22Rv1 (cell line): ENCODE results near the gene TMC1.

Experiments used
- ZFX ChIP-seq: fragments of 450-650 bp; IDR thresholded peaks from 2 replicates; pipeline ENCODE4 v1.6.1; 2017; ENCODE audit warnings: antibody characterized with exemption, borderline replicate concordance
- TF ChIP-seq, protein P1 (sequence below): fragments of 450-650 bp; IDR thresholded peaks from 2 replicates; pipeline ENCODE4 v1.5.1; 2017; ENCODE audit warnings: mild to moderate bottlenecking

DNA sequence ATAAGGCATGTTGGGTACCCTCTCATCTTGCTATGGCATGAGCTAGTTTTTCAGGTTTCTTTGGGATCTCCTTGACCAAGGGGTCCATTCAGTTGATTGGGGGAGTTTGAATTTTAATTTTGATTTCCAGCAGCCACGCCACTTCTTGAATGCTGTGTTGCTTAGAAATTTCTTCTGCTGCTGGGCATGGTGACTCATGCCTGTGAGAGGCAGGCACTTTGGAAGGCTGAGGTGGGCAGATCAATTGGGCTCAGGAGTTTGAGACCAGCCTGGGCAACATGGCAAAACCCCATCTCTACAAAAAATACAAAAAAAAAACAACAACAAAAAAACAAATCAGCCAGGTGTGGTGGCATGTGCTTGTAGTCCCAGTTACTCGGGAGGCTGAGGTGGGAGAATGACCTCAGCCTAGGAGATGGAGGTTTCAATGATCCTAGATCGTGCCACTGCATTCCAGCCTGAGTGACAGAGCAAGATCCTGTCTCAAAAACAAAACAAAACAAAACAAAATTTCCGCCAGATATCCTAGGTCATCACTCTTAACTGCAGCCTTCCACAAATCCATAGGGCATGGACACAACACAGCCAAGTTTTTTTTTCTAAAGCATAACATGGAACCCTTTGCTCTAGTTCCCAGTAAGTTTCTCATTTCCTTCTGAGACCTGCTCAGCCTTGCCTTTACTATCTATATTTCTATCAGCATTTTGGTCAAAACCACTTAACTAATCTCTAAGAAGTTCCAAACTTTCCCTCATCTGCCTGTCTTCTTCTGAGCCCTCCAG is 17.7 kb downstream of the TMC1 start:
- TF ChIP-seq, protein P1, sequence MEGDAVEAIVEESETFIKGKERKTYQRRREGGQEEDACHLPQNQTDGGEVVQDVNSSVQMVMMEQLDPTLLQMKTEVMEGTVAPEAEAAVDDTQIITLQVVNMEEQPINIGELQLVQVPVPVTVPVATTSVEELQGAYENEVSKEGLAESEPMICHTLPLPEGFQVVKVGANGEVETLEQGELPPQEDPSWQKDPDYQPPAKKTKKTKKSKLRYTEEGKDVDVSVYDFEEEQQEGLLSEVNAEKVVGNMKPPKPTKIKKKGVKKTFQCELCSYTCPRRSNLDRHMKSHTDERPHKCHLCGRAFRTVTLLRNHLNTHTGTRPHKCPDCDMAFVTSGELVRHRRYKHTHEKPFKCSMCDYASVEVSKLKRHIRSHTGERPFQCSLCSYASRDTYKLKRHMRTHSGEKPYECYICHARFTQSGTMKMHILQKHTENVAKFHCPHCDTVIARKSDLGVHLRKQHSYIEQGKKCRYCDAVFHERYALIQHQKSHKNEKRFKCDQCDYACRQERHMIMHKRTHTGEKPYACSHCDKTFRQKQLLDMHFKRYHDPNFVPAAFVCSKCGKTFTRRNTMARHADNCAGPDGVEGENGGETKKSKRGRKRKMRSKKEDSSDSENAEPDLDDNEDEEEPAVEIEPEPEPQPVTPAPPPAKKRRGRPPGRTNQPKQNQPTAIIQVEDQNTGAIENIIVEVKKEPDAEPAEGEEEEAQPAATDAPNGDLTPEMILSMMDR, result no peak
- no peak for TF ChIP-seq ZFX
